Natural killer cell (primary cell): ENCODE measurements around the gene UBASH3B. TPM values are rescaled to one million over a fixed set of nuclear protein-coding genes. Genes with fewer than 3 reads are reported as not detected.
A peak's percentile ranks its signal among the peaks of the same experiment; 100 is the strongest.

Source experiments
- ATAC-seq, 3 donors: fragments of 150-1000 bp in 2 of 3; fragments of 200-7000 bp in 1 of 3; cut with Tn5 transposase; 1 replicate in 1 of 3; 2 replicates in 2 of 3; pipeline ENCODE4 v1.10.0; 2021; ENCODE audit warnings: mild to moderate bottlenecking in 2 of 3, moderate library complexity in 2 of 3
- DNase-seq, 2 donors: peaks; one replicate each; pipeline versions ENCODE4 v3.0.0 to v3.0.0-alpha.2; 2013 to 2021; ENCODE audit warnings: mixed read lengths in 1 of 2
- H3K27ac ChIP-seq: one replicate; pipeline ENCODE4 v1.5.1; 2013; ENCODE audit warnings: mild to moderate bottlenecking, low read length
- H3K27me3 ChIP-seq: one replicate; pipeline ENCODE4 v1.6.1; 2013; ENCODE audit warnings: low read length; ENCODE audit not compliant: control insufficient read depth, insufficient read depth
- H3K36me3 ChIP-seq: one replicate; pipeline ENCODE4 v1.6.1; 2013; ENCODE audit warnings: low read length; ENCODE audit not compliant: control insufficient read depth, insufficient read depth
- H3K4me1 ChIP-seq: one replicate; pipeline ENCODE4 v1.6.1; 2013; ENCODE audit warnings: low read length; ENCODE audit not compliant: control insufficient read depth, insufficient read depth
- H3K4me3 ChIP-seq: one replicate; pipeline ENCODE4 v1.5.1; 2013; ENCODE audit warnings: low read length
- H3K9me3 ChIP-seq: one replicate; pipeline ENCODE4 v1.6.1; 2013; ENCODE audit warnings: low read length; ENCODE audit not compliant: control insufficient read depth, insufficient read depth
- H3K27ac Mint-ChIP-seq, 2 donors: one replicate each; pipeline ENCODE4 v1.8.0; 2022; ENCODE audit warnings: mild to moderate bottlenecking in 2 of 2, mixed read lengths in 2 of 2, moderate library complexity in 1 of 2
- H3K27me3 Mint-ChIP-seq, 2 donors: one replicate each; pipeline ENCODE4 v1.8.0; 2022; ENCODE audit warnings: low read depth in 2 of 2, mixed read lengths in 2 of 2
- H3K36me3 Mint-ChIP-seq: one replicate; pipeline ENCODE4 v1.8.0; 2022; ENCODE audit warnings: mixed read lengths
- H3K4me1 Mint-ChIP-seq, 2 donors: one replicate each; pipeline ENCODE4 v1.8.0; 2022; ENCODE audit warnings: mixed read lengths in 2 of 2
- H3K4me3 Mint-ChIP-seq: one replicate; pipeline ENCODE4 v1.8.0; 2022; ENCODE audit warnings: mild to moderate bottlenecking, moderate library complexity, mixed read lengths
- H3K9me3 Mint-ChIP-seq, 2 donors: one replicate each; pipeline ENCODE4 v1.8.0; 2022; ENCODE audit warnings: mixed read lengths in 2 of 2
- CTCF ChIP-seq: fragments of 200-600 bp; IDR thresholded peaks from one replicate; pipeline ENCODE4 v1.8.0; 2022; ENCODE audit warnings: antibody characterized with exemption
- WGBS: methylation state at CpG from one replicate; pipeline ENCODE4 v1.1.7; 2013; ENCODE audit warnings: missing lambda C conversion rate; ENCODE audit not compliant: insufficient coverage; 5-methylcytosine and 5-hydroxymethylcytosine counted together
- intact Hi-C: fragments of 100-400 bp; cut with micrococcal nuclease; formaldehyde crosslinking; loops from one replicate; pipeline ENCODE4 v1.14.2; 2022
- total RNA-seq, 4 donors: library from RNA; stranded (reverse); fragments of 120-200 nt in 1 of 4; gene quantifications; one replicate each; pipeline versions ENCODE4 v1.2.3 to v1.2.4, GENCODE V29; 2013 to 2022

The UBASH3B gene
- total RNA-seq, 3 donors from 2014 or later (not counting 1 experiment from before 2014, with no cell fraction given): 28.7 to 33.9 (median 33.5) TPM

- H3K4me1 ChIP-seq: peaks cover 35% of the 10 kb centered on the region
- H3K9me3 Mint-ChIP-seq: no peaks in the 10 kb centered on the region
- H3K4me1 Mint-ChIP-seq: peaks cover 10 to 11% of the 10 kb centered on the region in 2 donors
- H3K27me3 ChIP-seq: no peaks in the 10 kb centered on the region
- H3K36me3 Mint-ChIP-seq: no peaks in the 10 kb centered on the region
- no peak overlapping the region for H3K27ac Mint-ChIP-seq
- DNase-seq (no peak), ATAC-seq (no peak)
- no peak overlapping the region for H3K27ac ChIP-seq
- intact Hi-C loops: no loop called here
- no peak overlapping the region for H3K4me3 ChIP-seq
- H3K36me3 ChIP-seq: no peaks in the 10 kb centered on the region
- WGBS: 75% methylated on average over 4 of the region's 5 CpGs
- H3K9me3 ChIP-seq: no peaks in the 10 kb centered on the region
- H3K27me3 Mint-ChIP-seq: no peaks in the 10 kb centered on the region
- TF ChIP-seq CTCF: no peak
- H3K4me3 Mint-ChIP-seq: no peak overlapping the region
These were observed 82.6 kb downstream of the UBASH3B start for GRCh38 chr11:122737951-122738693.

- no peaks in the 10 kb centered on the region for H3K9me3 Mint-ChIP-seq
- peaks cover 0 to 4% of the 10 kb centered on the region in 2 donors for H3K4me1 Mint-ChIP-seq
- H3K36me3 ChIP-seq: no peaks in the 10 kb centered on the region
- peak overlapping the region; percentile 24 for H3K27ac ChIP-seq
- H3K4me3 ChIP-seq: no peak overlapping the region
- no peak overlapping the region for H3K4me3 Mint-ChIP-seq
- DNase-seq (no peak), ATAC-seq (no peak)
- H3K9me3 ChIP-seq: no peaks in the 10 kb centered on the region
- no peaks in the 10 kb centered on the region for H3K36me3 Mint-ChIP-seq
- H3K27me3 Mint-ChIP-seq: no peaks in the 10 kb centered on the region
- no peak overlapping the region for H3K27ac Mint-ChIP-seq
- H3K27me3 ChIP-seq: no peaks in the 10 kb centered on the region
- TF ChIP-seq CTCF: no peak
- intact Hi-C loops: no loop called here
- peaks cover 62% of the 10 kb centered on the region for H3K4me1 ChIP-seq
- WGBS: 78% methylated on average over 12 of the region's 12 CpGs
These were observed 86.2 kb downstream of the UBASH3B start for GRCh38 chr11:122741613-122742300.

- intact Hi-C loops: no loop called here
- no peak overlapping the region for H3K27ac Mint-ChIP-seq
- no peaks in the 10 kb centered on the region for H3K36me3 Mint-ChIP-seq
- peaks cover 0 to 4% of the 10 kb centered on the region in 2 donors for H3K4me1 Mint-ChIP-seq
- 66% methylated on average over 8 of the region's 11 CpGs for WGBS
- H3K27me3 ChIP-seq: no peaks in the 10 kb centered on the region
- ATAC-seq (no peak), DNase-seq (peak in 1 of 2 donors; percentile 25)
- H3K36me3 ChIP-seq: no peaks in the 10 kb centered on the region
- no peak for TF ChIP-seq CTCF
- no peak overlapping the region for H3K4me3 ChIP-seq
- no peaks in the 10 kb centered on the region for H3K9me3 Mint-ChIP-seq
- no peak overlapping the region for H3K4me3 Mint-ChIP-seq
- no peaks in the 10 kb centered on the region for H3K27me3 Mint-ChIP-seq
- H3K27ac ChIP-seq: peak overlapping the region; percentile 64
- no peaks in the 10 kb centered on the region for H3K9me3 ChIP-seq
- H3K4me1 ChIP-seq: peaks cover 69% of the 10 kb centered on the region
These were observed 86.9 kb downstream of the UBASH3B start for GRCh38 chr11:122742301-122743018.
